Measurements from ENCODE around the gene LRP5.

GRCh38 chr11:68375337-68375736, 62.9 kb downstream of the LRP5 start:
- TF ChIP-seq CTCF (IDR thresholded peaks at IDR 0.05) (no peak), POLR2A (IDR thresholded peaks at IDR 0.05) (no peak), POLR2AphosphoS5 (IDR thresholded peaks at IDR 0.05) (no peak)

All from suprapubic skin (tissue), 4 donors.